Measurements from ENCODE around the gene SMAD6. TPM values are rescaled to one million over a fixed set of nuclear protein-coding genes. Genes with fewer than 3 reads are reported as not detected.

The SMAD6 gene
- total and polyA plus RNA-seq, 10 of the 15 experiments (the other 5 are each of a cell fraction or from before 2014, with no cell fraction given) = under 0.01 to 0.10 (median 0.03) TPM; not detected in 7

- ATAC-seq (no peak), DNase-seq (ENCODE audit: low read depth, low spot score) (no peak), FAIRE-seq (no peak)
- peaks cover 11 to 15% of the 10 kb centered on the region in 2 experiments for H3K27me3 ChIP-seq (replicated peaks in 1 of 2; ENCODE audit: control insufficient read depth in 2 of 2, insufficient read depth in 2 of 2, low read length in 1 of 2)
- H2AFZ ChIP-seq (ENCODE audit: control insufficient read depth, low read depth, low read length) = no peak overlapping the region
- ChIA-PET CTCF (interaction anchor here (0.6 to 1.0 kb wide), 2 partner anchors 69 to 100 kb away, joined by 3 read pairs; no protein-coding TSS in a partner anchor), POLR2A (no interaction called here), RAD21 (ENCODE audit: unreplicated experiment) (no interaction called here), SMC1A (ENCODE audit: uncharacterized antibody, unreplicated experiment) (no interaction called here)
- in situ Hi-C loops (cut with MboI) (no loop called here), intact Hi-C loops (cut with micrococcal nuclease; ENCODE audit: unreplicated experiment) (loop anchor here (5.0 to 10.0 kb wide), 2 partner anchors 69 to 89 kb away; no protein-coding TSS in a partner anchor)
- H3K4me1 ChIP-seq (ENCODE audit: control insufficient read depth, insufficient read depth, low read length) = peaks cover 16% of the 10 kb centered on the region
- H3K4me2 ChIP-seq (ENCODE audit: control insufficient read depth, insufficient read depth) = peak overlapping the region; percentile 99
- H3K79me2 ChIP-seq (ENCODE audit: control insufficient read depth, insufficient read depth, low read length) = no peaks in the 10 kb centered on the region
- peak overlapping the region; percentile 82; the same call in 1 of the 2 replicates for H3K4me3 ChIP-seq
- no peak overlapping the region for H3K9ac ChIP-seq (ENCODE audit: control insufficient read depth, insufficient read depth, low read length)
- no peak for TF ChIP-seq PKNOX1 (IDR thresholded peaks at IDR 0.05)
- TF ChIP-seq NFXL1 (IDR thresholded peaks at IDR 0.05; ENCODE audit: borderline replicate concordance) = no peak
- TF ChIP-seq HDAC6 (IDR thresholded peaks at IDR 0.05; ENCODE audit: unreplicated experiment) = peak; percentile 38
- 0 out of 2 replicates have a peak, but pooled peaks have one; percentile 34 for TF ChIP-seq DPF2 (IDR thresholded peaks at IDR 0.05)
- TF ChIP-seq IKZF2 (IDR thresholded peaks at IDR 0.05) = no peak
- peak in 1 of 2 experiments; percentile 37; a peak in 1 of 4 replicates for TF ChIP-seq BHLHE40 (IDR thresholded peaks at IDR 0.05; ENCODE audit: borderline replicate concordance in 1 of 2, low read depth in 2 of 2, low read length in 1 of 2)
- TF ChIP-seq SUZ12 (IDR thresholded peaks at IDR 0.05; ENCODE audit: unreplicated experiment) = peak; percentile 87
- TF ChIP-seq POLR2A (IDR thresholded peaks at IDR 0.05; ENCODE audit: low read depth, low read length) = no peak
- H3K9me3 ChIP-seq (replicated peaks; ENCODE audit: control insufficient read depth, insufficient read depth, low read length) = no peaks in the 10 kb centered on the region
- H4K20me1 ChIP-seq (ENCODE audit: control insufficient read depth, insufficient read depth) = peaks cover 4% of the 10 kb centered on the region
- no TSS peak for BruUV-seq (replicated peaks)
- no peaks in the 10 kb centered on the region for H3K36me3 ChIP-seq (ENCODE audit: control insufficient read depth in 2 of 2, insufficient read depth in 2 of 2, low read length in 1 of 2)
- 1% methylated on average over 18 of the region's 59 CpGs for WGBS (ENCODE audit: insufficient coverage, insufficient replicate concordance, low lambda C conversion rate, missing lambda C conversion rate)
- H3K27ac ChIP-seq (ENCODE audit: control insufficient read depth, insufficient read depth) = no peak overlapping the region
These were observed 1.5 kb downstream of the SMAD6 start for GRCh38 chr15:66703540-66703941.

Measured in GM12878 (cell line).